Measurements from ENCODE around the gene KCNN2. TPM values are rescaled to one million over a fixed set of nuclear protein-coding genes. Genes with fewer than 3 reads are reported as not detected.

Gene KCNN2
- total and polyA plus RNA-seq, 2 of the 8 experiments (the other 6 are each of a cell fraction or from before 2014, with no cell fraction given), result 13.1 to 18.6 TPM

- H3K79me2 ChIP-seq (ENCODE audit: control insufficient read depth in 1 of 2, insufficient read depth in 2 of 2, low read length in 2 of 2), result peaks cover 7 to 100% of the 10 kb centered on the region in 2 experiments; a peak in 3 of 4 replicates
- no peaks in the 10 kb centered on the region for H3K23me2 ChIP-seq (ENCODE audit: low read depth, low read length)
- peaks cover 0 to 4% (median 0%) of the 10 kb centered on the region in 4 experiments; a peak in 2 of 7 replicates for H3K4me1 ChIP-seq (replicated peaks in 1 of 4; ENCODE audit: control insufficient read depth in 3 of 4, insufficient read depth in 4 of 4, low read length in 3 of 4)
- H3K14ac ChIP-seq (ENCODE audit: insufficient read length), result no peak overlapping the region
- WGBS, 2 experiments (ENCODE audit: extremely low coverage in 1 of 2, insufficient coverage in 1 of 2, insufficient read length in 1 of 2, insufficient replicate concordance in 2 of 2, low coverage in 1 of 2, low lambda C conversion rate in 2 of 2, missing lambda C conversion rate in 1 of 2), result 100% methylated on average over 1 of the region's 1 CpG; no CpG with 5 or more reads in 1 of the 2 experiments
- H2BK12ac ChIP-seq (ENCODE audit: low read depth, low read length), result no peak overlapping the region
- no peak for DNase-seq (ENCODE audit: low read depth in 1 of 2, low spot score in 2 of 2)
- POLR2A ChIA-PET (ENCODE audit: partially characterized antibody), result no interaction called here
- no peak overlapping the region for H2AFZ ChIP-seq (ENCODE audit: low read length)
- TF ChIP-seq KDM1A (IDR thresholded peaks at IDR 0.05; ENCODE audit: borderline replicate concordance, low read length) (no peak), CTCF (IDR thresholded peaks at IDR 0.05; ENCODE audit: control extremely low read depth in 1 of 3, insufficient read depth in 1 of 3, low read depth in 1 of 3, low read length in 3 of 3) (peak in 1 of 3 experiments; percentile 8; a peak in 2 of 4 replicates)
- H3K4me2 ChIP-seq (ENCODE audit: insufficient read depth in 1 of 2, low read depth in 2 of 2, low read length in 2 of 2), result no peak overlapping the region
- no peaks in the 10 kb centered on the region for H3K27me3 ChIP-seq (replicated peaks in 1 of 4; ENCODE audit: control insufficient read depth in 3 of 4, extremely low read depth in 1 of 4, insufficient read depth in 3 of 4, low read length in 3 of 4)
- no peaks in the 10 kb centered on the region; the same call in none of the 2 replicates for H3K79me1 ChIP-seq (ENCODE audit: low read depth, low read length)
- no peak overlapping the region for H3K4me3 ChIP-seq (ENCODE audit: extremely low read depth in 1 of 4, insufficient read depth in 2 of 4, low read depth in 3 of 4, low read length in 4 of 4)
- no peak overlapping the region for H2BK120ac ChIP-seq (replicated peaks; ENCODE audit: low read depth, low read length)
- no peak for FAIRE-seq
- H3K36me3 ChIP-seq (ENCODE audit: control insufficient read depth in 2 of 4, insufficient read depth in 4 of 4, low read length in 3 of 4), result no peaks in the 10 kb centered on the region; a peak in 1 of 8 replicates
- H3K4ac ChIP-seq (replicated peaks; ENCODE audit: insufficient read length, low read depth, low read length), result no peak overlapping the region
- no peak overlapping the region for H3K18ac ChIP-seq (ENCODE audit: extremely low read depth, low read length)
- H2BK5ac ChIP-seq (ENCODE audit: low read depth, low read length), result no peak overlapping the region
- H2AK5ac ChIP-seq (ENCODE audit: low read depth, low read length), result no peak overlapping the region
- 0 out of 4 replicates have a peak, but pooled peaks cover 0 to 4% of the 10 kb centered on the region in 2 experiments for H3K9me3 ChIP-seq (ENCODE audit: insufficient read depth in 2 of 2, low read depth in 1 of 2, low read length in 1 of 2)
- H4K91ac ChIP-seq (replicated peaks; ENCODE audit: insufficient read length, low read length), result no peak overlapping the region
- CTCF ChIA-PET (ENCODE audit: partially characterized antibody), result interaction anchor here (0.7 to 1.8 kb wide), 3 partner anchors 20 to 166 kb away, joined by 3 to 5 read pairs (median 4); no protein-coding TSS in a partner anchor
- H2BK20ac ChIP-seq (ENCODE audit: low read length), result no peak overlapping the region
- H3K9ac ChIP-seq (replicated peaks in 1 of 4; ENCODE audit: extremely low read depth in 1 of 4, low read depth in 3 of 4, low read length in 3 of 4), result no peak overlapping the region
- H3K23ac ChIP-seq (ENCODE audit: insufficient read length), result no peak overlapping the region
- no peak overlapping the region for H3K56ac ChIP-seq (replicated peaks; ENCODE audit: insufficient read length, low read depth, low read length)
- H3K27ac ChIP-seq (ENCODE audit: low read depth, low read length), result no peak overlapping the region
- peaks cover 0 to 2% of the 10 kb centered on the region in 2 experiments for H4K20me1 ChIP-seq (replicated peaks in 1 of 2; ENCODE audit: control insufficient read depth in 1 of 2, insufficient read depth in 2 of 2, low read length in 2 of 2)
- no peak overlapping the region for H4K5ac ChIP-seq (ENCODE audit: insufficient read length, low read depth, low read length)
- no peak overlapping the region for H4K8ac ChIP-seq (ENCODE audit: extremely low read depth, insufficient read depth, low read length)
- H2BK15ac ChIP-seq (ENCODE audit: low read length), result no peak overlapping the region
Measured at GRCh38 chr5:114427204-114427603, 65.3 kb downstream of the KCNN2 start.
